Karpas-422 (cell line): Measurements from ENCODE around the gene USP17L22. TPM values are rescaled to one million over a fixed set of nuclear protein-coding genes. Genes with fewer than 3 reads are reported as not detected.
"Not testable (repeated sequence)": the region's sequence is repeated elsewhere in the genome, so short reads cannot be mapped to it uniquely, and the experiment has no call there.

Experiments used
- DNase-seq: peaks from one replicate; pipeline ENCODE4 v3.0.0-alpha.2; 2015
- H2AFZ ChIP-seq: fragments of 200-600 bp; sonication (generic); 2 replicates; pipeline ENCODE4 v1.6.1; 2014; ENCODE audit warnings: antibody characterized with exemption, low read length, mixed read lengths
- H3K27ac ChIP-seq: fragments of 200-600 bp; sonication (generic); 2 replicates; pipeline ENCODE4 v1.5.1; 2014; ENCODE audit warnings: mild to moderate bottlenecking, low read length, moderate library complexity
- H3K27me3 ChIP-seq: fragments of 200-600 bp; sonication (generic); 2 replicates; pipeline ENCODE4 v1.6.1; 2014; ENCODE audit warnings: low read length, mixed read lengths
- H3K36me3 ChIP-seq: fragments of 200-600 bp; sonication (generic); 2 replicates; pipeline ENCODE4 v1.6.1; 2014; ENCODE audit warnings: low read length, mixed read lengths; ENCODE audit not compliant: insufficient read depth
- H3K4me1 ChIP-seq: fragments of 200-600 bp; sonication (generic); 2 replicates; pipeline ENCODE4 v1.6.1; 2014; ENCODE audit warnings: mild to moderate bottlenecking, low read length, mixed read lengths
- H3K4me2 ChIP-seq: fragments of 200-600 bp; sonication (generic); 2 replicates; pipeline ENCODE4 v1.6.1; 2014; ENCODE audit warnings: low read length, low read depth, mild to moderate bottlenecking; ENCODE audit not compliant: poor library complexity, severe bottlenecking
- H3K4me3 ChIP-seq: fragments of 200-600 bp; sonication (generic); 2 replicates; pipeline ENCODE4 v1.5.1; 2014; ENCODE audit warnings: mild to moderate bottlenecking, antibody characterized with exemption, low read length, mixed read lengths
- H3K79me2 ChIP-seq: fragments of 200-600 bp; sonication (generic); 2 replicates; pipeline ENCODE4 v1.6.1; 2014; ENCODE audit warnings: mild to moderate bottlenecking, low read length, mixed read lengths
- H3K9ac ChIP-seq: fragments of 200-600 bp; sonication (generic); 2 replicates; pipeline ENCODE4 v1.6.0; 2014; ENCODE audit warnings: low read length
- H3K9me2 ChIP-seq: fragments of 200-600 bp; sonication (generic), shearing (Covaris generic); replicated peaks from 2 replicates; pipeline ENCODE4 v1.6.0; 2014; ENCODE audit warnings: mild to moderate bottlenecking, low read length, moderate library complexity; ENCODE audit not compliant: insufficient read depth
- H3K9me3 ChIP-seq: fragments of 300-700, 200-600 bp; sonication (generic); 2 replicates; pipeline ENCODE4 v1.6.1; 2014; ENCODE audit warnings: low read length, mixed read lengths
- H4K20me1 ChIP-seq: fragments of 200-600 bp; sonication (generic); 2 replicates; pipeline ENCODE4 v1.6.1; 2014; ENCODE audit warnings: mild to moderate bottlenecking, antibody characterized with exemption, low read length, low read depth; ENCODE audit not compliant: insufficient read depth
- total RNA-seq: library from RNA; depleted of rRNA; stranded (reverse); fragments of >200 nt; shearing (Covaris generic); gene quantifications from 2 replicates; pipeline ENCODE4 v1.2.3, GENCODE V29; 2014; ENCODE audit warnings: low replicate concordance; rRNA removed

USP17L22 gene, protein sequence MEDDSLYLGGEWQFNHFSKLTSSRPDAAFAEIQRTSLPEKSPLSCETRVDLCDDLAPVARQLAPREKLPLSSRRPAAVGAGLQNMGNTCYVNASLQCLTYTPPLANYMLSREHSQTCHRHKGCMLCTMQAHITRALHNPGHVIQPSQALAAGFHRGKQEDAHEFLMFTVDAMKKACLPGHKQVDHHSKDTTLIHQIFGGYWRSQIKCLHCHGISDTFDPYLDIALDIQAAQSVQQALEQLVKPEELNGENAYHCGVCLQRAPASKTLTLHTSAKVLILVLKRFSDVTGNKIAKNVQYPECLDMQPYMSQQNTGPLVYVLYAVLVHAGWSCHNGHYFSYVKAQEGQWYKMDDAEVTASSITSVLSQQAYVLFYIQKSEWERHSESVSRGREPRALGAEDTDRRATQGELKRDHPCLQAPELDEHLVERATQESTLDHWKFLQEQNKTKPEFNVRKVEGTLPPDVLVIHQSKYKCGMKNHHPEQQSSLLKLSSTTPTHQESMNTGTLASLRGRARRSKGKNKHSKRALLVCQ
- total RNA-seq: not detected in 2 replicates

DNA sequence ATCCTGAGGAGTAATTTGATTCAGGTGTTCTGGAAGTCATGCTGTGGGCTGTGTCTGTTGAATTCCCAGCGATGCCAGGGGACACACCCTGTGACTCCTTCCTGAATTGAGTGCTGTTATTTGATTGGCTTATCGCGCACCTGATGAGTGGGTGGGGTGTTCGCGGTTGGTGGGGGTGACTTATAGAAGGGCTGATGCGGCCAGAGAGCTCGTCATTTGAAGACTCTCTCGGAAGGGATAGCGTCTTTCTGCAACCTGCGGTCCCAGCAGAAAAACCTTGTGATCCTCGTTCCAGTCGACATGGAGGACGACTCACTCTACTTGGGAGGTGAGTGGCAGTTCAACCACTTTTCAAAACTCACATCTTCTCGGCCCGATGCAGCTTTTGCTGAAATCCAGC, at the start of gene USP17L22:
TSS of gene USP17L22 (plus strand) at position 301 of the 400 bp plus-strand sequence. CDS start at position 301, 0 bp downstream.
- H4K20me1 ChIP-seq, H3K4me3 ChIP-seq, H3K27ac ChIP-seq, H3K79me2 ChIP-seq, H2AFZ ChIP-seq, H3K9ac ChIP-seq, H3K36me3 ChIP-seq, H3K4me2 ChIP-seq, H3K4me1 ChIP-seq, H3K27me3 ChIP-seq, H3K9me2 ChIP-seq, DNase-seq, H3K9me3 ChIP-seq: not testable (repeated sequence)

DNA sequence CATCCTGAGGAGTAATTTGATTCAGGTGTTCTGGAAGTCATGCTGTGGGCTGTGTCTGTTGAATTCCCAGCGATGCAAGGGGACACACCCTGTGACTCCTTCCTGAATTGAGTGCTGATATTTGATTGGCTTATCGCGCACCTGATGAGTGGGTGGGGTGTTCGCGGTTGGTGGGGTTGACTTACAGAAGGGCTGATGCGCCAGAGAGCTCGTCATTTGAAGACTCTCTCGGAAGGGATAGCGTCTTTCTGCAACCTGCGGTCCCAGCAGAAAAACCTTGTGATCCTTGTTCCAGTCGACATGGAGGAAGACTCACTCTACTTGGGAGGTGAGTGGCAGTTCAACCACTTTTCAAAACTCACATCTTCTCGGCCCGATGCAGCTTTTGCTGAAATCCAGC, 47.6 kb upstream of the USP17L22 start, which contains the start of gene USP17L12:
TSS of gene USP17L12 (plus strand) at position 301 of the 400 bp plus-strand sequence. CDS start at position 301, 0 bp downstream.
- H3K79me2 ChIP-seq, H3K9me3 ChIP-seq, H3K27ac ChIP-seq, H3K4me1 ChIP-seq, H3K36me3 ChIP-seq, H3K4me2 ChIP-seq, H3K9ac ChIP-seq, H3K27me3 ChIP-seq, H3K4me3 ChIP-seq, H3K9me2 ChIP-seq, DNase-seq, H2AFZ ChIP-seq, H4K20me1 ChIP-seq: not testable (repeated sequence)

DNA sequence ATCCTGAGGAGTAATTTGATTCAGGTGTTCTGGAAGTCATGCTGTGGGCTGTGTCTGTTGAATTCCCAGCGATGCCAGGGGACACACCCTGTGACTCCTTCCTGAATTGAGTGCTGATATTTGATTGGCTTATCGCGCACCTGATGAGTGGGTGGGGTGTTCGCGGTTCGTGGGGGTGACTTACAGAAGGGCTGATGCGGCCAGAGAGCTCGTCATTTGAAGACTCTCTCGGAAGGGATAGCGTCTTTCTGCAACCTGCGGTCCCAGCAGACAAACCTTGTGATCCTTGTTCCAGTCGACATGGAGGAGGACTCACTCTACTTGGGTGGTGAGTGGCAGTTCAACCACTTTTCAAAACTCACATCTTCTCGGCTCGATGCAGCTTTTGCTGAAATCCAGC, 42.8 kb upstream of the USP17L22 start, which contains the start of gene USP17L13:
TSS of gene USP17L13 (plus strand) at position 301 of the 400 bp plus-strand sequence. CDS start at position 301, 0 bp downstream.
- H3K27ac ChIP-seq, H3K9ac ChIP-seq, H3K27me3 ChIP-seq, H3K4me2 ChIP-seq, H4K20me1 ChIP-seq, H3K4me3 ChIP-seq, DNase-seq, H3K9me3 ChIP-seq, H3K36me3 ChIP-seq, H3K4me1 ChIP-seq, H3K9me2 ChIP-seq, H2AFZ ChIP-seq, H3K79me2 ChIP-seq: not testable (repeated sequence)

DNA sequence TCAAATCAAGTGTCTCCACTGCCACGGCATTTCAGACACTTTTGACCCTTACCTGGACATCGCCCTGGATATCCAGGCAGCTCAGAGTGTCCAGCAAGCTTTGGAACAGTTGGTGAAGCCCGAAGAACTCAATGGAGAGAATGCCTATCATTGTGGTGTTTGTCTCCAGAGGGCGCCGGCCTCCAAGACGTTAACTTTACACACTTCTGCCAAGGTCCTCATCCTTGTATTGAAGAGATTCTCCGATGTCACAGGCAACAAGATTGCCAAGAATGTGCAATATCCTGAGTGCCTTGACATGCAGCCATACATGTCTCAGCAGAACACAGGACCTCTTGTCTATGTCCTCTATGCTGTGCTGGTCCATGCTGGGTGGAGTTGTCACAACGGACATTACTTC, 37.2 kb upstream of the USP17L22 start:
- not testable (repeated sequence) for H3K9me3 ChIP-seq, H3K36me3 ChIP-seq, DNase-seq

DNA sequence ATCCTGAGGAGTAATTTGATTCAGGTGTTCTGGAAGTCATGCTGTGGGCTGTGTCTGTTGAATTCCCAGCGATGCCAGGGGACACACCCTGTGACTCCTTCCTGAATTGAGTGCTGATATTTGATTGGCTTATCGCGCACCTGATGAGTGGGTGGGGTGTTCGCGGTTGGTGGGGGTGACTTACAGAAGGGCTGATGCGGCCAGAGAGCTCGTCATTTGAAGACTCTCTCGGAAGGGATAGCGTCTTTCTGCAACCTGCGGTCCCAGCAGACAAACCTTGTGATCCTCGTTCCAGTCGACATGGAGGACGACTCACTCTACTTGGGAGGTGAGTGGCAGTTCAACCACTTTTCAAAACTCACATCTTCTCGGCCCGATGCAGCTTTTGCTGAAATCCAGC, 33.3 kb upstream of the USP17L22 start, which contains the start of gene USP17L15:
TSS of gene USP17L15 (plus strand) at position 301 of the 400 bp plus-strand sequence. CDS start at position 301, 0 bp downstream.
- not testable (repeated sequence) for H3K4me1 ChIP-seq, DNase-seq, H4K20me1 ChIP-seq, H3K9ac ChIP-seq, H2AFZ ChIP-seq, H3K36me3 ChIP-seq, H3K4me2 ChIP-seq, H3K9me2 ChIP-seq, H3K27me3 ChIP-seq, H3K4me3 ChIP-seq, H3K79me2 ChIP-seq, H3K9me3 ChIP-seq, H3K27ac ChIP-seq

More for the DNA sequence above, 37.2 kb upstream of the USP17L22 start:
- H3K4me2 ChIP-seq, H3K79me2 ChIP-seq, H2AFZ ChIP-seq, H3K4me1 ChIP-seq, H3K27ac ChIP-seq, H3K9me2 ChIP-seq, H3K4me3 ChIP-seq, H3K9ac ChIP-seq, H3K27me3 ChIP-seq, H4K20me1 ChIP-seq: not testable (repeated sequence)

DNA sequence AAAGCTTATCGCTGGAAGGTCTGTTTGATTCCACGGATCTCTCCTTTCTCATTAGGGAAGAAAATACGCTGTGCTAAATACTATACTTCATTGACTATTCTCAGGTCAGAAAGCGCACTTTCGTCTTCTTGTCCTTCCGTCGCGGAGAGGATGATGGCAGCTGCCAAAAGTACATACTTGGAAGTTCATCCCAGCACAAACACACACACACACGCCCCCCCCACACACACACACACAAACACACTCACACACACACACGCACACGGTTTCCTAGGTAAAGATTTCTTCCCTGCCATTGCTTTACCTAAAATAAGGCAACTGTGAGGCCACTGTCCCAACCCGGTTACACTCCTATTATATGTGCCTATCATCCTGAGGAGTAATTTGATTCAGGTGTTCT, 29.0 kb upstream of the USP17L22 start:
- not testable (repeated sequence) for H3K9me2 ChIP-seq, H3K9me3 ChIP-seq, H3K9ac ChIP-seq, H4K20me1 ChIP-seq, H3K79me2 ChIP-seq, H2AFZ ChIP-seq, H3K27ac ChIP-seq, H3K4me1 ChIP-seq, DNase-seq, H3K27me3 ChIP-seq, H3K4me2 ChIP-seq, H3K36me3 ChIP-seq, H3K4me3 ChIP-seq

DNA sequence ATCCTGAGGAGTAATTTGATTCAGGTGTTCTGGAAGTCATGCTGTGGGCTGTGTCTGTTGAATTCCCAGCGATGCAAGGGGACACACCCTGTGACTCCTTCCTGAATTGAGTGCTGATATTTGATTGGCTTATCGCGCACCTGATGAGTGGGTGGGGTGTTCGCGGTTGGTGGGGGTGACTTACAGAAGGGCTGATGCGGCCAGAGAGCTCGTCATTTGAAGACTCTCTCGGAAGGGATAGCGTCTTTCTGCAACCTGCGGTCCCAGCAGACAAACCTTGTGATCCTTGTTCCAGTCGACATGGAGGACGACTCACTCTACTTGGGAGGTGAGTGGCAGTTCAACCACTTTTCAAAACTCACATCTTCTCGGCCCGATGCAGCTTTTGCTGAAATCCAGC, 23.8 kb upstream of the USP17L22 start, which contains the start of gene USP17L17:
TSS of gene USP17L17 (plus strand) at position 301 of the 400 bp plus-strand sequence. CDS start at position 301, 0 bp downstream.
- H3K27me3 ChIP-seq, H3K27ac ChIP-seq, H2AFZ ChIP-seq, H3K9ac ChIP-seq, H3K4me2 ChIP-seq, H4K20me1 ChIP-seq, H3K36me3 ChIP-seq, H3K9me3 ChIP-seq, H3K4me3 ChIP-seq, H3K4me1 ChIP-seq, H3K9me2 ChIP-seq, DNase-seq, H3K79me2 ChIP-seq: not testable (repeated sequence)

DNA sequence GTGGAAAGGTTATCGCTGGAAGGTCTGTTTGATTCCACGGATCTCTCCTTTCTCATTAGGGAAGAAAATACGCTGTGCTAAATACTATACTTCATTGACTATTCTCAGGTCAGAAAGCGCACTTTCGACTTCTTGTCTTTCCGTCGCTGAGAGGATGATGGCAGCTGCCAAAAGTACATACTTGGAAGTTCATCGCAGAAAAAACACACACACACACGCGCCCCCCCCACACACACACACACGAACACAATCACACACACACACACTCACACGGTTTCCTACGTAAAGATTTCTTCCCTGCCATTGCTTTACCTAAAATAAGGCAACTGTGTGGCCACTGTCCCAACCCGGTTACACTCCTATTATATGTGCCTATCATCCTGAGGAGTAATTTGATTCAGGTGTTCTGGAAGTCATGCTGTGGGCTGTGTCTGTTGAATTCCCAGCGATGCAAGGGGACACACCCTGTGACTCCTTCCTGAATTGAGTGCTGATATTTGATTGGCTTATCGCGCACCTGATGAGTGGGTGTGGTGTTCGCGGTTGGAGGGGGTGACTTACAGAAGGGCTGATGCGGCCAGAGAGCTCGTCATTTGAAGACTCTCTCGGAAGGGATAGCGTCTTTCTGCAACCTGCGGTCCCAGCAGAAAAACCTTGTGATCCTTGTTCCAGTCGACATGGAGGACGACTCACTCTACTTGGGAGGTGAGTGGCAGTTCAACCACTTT, 19.3 kb upstream of the USP17L22 start, which contains the start of gene USP17L18:
TSS of gene USP17L18 (plus strand) at position 678 of the 728 bp plus-strand sequence. CDS start at position 678, 0 bp downstream.
- H3K4me2 ChIP-seq, H3K9ac ChIP-seq, H3K4me3 ChIP-seq, H3K27ac ChIP-seq, H3K27me3 ChIP-seq, H3K79me2 ChIP-seq, H2AFZ ChIP-seq, H3K36me3 ChIP-seq, H3K9me2 ChIP-seq, H3K4me1 ChIP-seq, H3K9me3 ChIP-seq, H4K20me1 ChIP-seq: not testable (repeated sequence)
- peak; percentile 35 for DNase-seq
